AG10803 (cell line): ENCODE data around the gene LETM1.

Source experiments
- DNase-seq: peaks from one replicate; pipeline ENCODE4 v3.0.0; 2010; ENCODE audit warnings: low read depth
- H3K4me3 ChIP-seq: 2 replicates; pipeline ENCODE4 v1.5.1; 2011; ENCODE audit warnings: mild to moderate bottlenecking, low read length, control low read depth
- CTCF ChIP-seq: conservative IDR thresholded peaks from 2 replicates; pipeline ENCODE4 v1.5.1; 2011; ENCODE audit warnings: mild to moderate bottlenecking, low read length, control low read depth, inconsistent platforms

Gene LETM1

GRCh38 chr4:1869530-1870327, 13.8 kb upstream of the LETM1 start:
- TF ChIP-seq CTCF: no peak
- H3K4me3 ChIP-seq: peak overlapping the region; percentile 66
- DNase-seq: no peak

GRCh38 chr4:1868912-1869311, 13.0 kb upstream of the LETM1 start:
- no peak for DNase-seq
- no peak overlapping the region for H3K4me3 ChIP-seq
- TF ChIP-seq CTCF: no peak

GRCh38 chr4:1868293-1868692, 12.3 kb upstream of the LETM1 start:
- TF ChIP-seq CTCF: no peak
- no peak for DNase-seq
- no peak overlapping the region for H3K4me3 ChIP-seq

- H3K4me3 ChIP-seq: no peak overlapping the region
- TF ChIP-seq CTCF: no peak
- DNase-seq: no peak
These were observed 10.3 kb upstream of the LETM1 start for GRCh38 chr4:1866189-1866661.

- H3K4me3 ChIP-seq: no peak overlapping the region
- TF ChIP-seq CTCF: no peak
- no peak for DNase-seq
These were observed 8.4 kb upstream of the LETM1 start for GRCh38 chr4:1864076-1865008.

- H3K4me3 ChIP-seq: no peak overlapping the region
- DNase-seq: no peak
- no peak for TF ChIP-seq CTCF
These were observed 7.5 kb upstream of the LETM1 start for GRCh38 chr4:1863297-1864033.
